Measurements from ENCODE around the gene TDRKH. TPM values are rescaled to one million over a fixed set of nuclear protein-coding genes. Genes with fewer than 3 reads are reported as not detected.

Gene TDRKH
- total RNA-seq, 1 donor from 2014 or later: 6.8 TPM

DNA sequence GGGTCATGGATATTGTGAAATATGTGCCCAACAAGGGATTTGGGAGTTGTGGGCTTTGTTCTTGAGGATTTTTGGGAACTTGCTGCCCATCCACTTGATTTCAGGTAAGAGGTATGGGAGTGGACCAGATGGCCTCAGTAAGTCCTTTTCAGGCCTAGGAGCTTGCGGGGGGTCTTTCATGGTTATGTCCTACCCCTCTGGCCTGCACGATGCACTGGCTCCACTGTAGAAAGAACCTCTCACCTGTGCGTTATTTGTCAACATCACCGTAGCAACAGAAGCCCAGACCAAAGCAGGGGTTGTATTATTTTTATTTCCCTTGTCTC, 60.4 kb downstream of the TDRKH start:
- TF ChIP-seq, protein P1, sequence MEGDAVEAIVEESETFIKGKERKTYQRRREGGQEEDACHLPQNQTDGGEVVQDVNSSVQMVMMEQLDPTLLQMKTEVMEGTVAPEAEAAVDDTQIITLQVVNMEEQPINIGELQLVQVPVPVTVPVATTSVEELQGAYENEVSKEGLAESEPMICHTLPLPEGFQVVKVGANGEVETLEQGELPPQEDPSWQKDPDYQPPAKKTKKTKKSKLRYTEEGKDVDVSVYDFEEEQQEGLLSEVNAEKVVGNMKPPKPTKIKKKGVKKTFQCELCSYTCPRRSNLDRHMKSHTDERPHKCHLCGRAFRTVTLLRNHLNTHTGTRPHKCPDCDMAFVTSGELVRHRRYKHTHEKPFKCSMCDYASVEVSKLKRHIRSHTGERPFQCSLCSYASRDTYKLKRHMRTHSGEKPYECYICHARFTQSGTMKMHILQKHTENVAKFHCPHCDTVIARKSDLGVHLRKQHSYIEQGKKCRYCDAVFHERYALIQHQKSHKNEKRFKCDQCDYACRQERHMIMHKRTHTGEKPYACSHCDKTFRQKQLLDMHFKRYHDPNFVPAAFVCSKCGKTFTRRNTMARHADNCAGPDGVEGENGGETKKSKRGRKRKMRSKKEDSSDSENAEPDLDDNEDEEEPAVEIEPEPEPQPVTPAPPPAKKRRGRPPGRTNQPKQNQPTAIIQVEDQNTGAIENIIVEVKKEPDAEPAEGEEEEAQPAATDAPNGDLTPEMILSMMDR (IDR thresholded peaks at IDR 0.05; ENCODE audit: insufficient read depth, low read length, severe bottlenecking): no peak
- Histone ChIP-seq H3K4me3 (ENCODE audit: low read depth, low read length) (no peak overlapping the region), H3K36me3 (ENCODE audit: control insufficient read depth, insufficient read depth, low read length) (no peaks in the 10 kb centered on the region), H3K27me3 (ENCODE audit: control insufficient read depth, insufficient read depth, low read length) (peaks cover 1% of the 10 kb centered on the region)
- DNase-seq (ENCODE audit: low read depth) (no peak), FAIRE-seq (no peak)

DNA sequence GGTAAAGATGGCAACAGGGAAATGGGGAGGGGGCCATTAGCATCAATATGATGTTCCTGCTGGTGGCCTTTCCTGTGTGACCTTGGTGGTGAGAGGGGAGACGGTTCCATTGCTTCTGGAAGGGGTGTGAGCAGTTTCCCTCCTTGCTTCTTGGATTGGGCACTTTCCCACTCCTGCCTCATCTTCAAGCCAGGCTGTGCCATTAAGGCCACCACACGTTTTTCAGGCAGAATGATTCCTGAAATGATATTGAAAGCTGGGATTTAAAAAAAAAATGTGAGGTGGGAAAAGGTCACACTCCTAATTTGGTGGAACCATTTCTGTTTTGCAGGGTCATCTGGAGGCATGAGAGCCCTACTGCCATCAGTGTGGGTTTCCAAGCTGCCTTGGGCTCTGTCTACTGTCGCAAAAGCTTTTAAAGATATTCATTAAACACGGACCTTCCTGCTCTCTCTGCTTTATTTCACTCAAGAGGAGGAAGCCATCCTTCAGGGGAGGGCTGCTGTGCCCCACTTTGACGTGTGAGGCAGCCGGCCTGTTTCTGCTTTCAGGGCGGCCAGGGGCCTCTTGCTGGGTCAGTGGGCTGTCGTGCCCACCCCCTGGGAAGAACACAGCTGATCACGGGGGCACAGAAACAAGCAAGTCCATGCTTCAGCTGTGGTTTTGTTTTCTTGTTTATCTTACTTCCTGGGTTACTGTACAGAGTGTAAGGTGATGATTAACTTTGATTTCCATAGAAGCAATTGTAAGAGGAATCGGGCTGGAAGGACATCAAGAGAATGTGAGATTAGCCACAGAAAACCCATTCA, 60.9 kb downstream of the TDRKH start:
- FAIRE-seq: no peak
- TF ChIP-seq, protein P1 (IDR thresholded peaks at IDR 0.05; ENCODE audit: insufficient read depth, low read length, severe bottlenecking): no peak
- Histone ChIP-seq H3K4me3 (ENCODE audit: low read depth, low read length) (no peak overlapping the region), H3K36me3 (ENCODE audit: control insufficient read depth, insufficient read depth, low read length) (no peaks in the 10 kb centered on the region), H3K27me3 (ENCODE audit: control insufficient read depth, insufficient read depth, low read length) (peaks cover 1% of the 10 kb centered on the region)
- DNase-seq (ENCODE audit: low read depth): no peak

DNA sequence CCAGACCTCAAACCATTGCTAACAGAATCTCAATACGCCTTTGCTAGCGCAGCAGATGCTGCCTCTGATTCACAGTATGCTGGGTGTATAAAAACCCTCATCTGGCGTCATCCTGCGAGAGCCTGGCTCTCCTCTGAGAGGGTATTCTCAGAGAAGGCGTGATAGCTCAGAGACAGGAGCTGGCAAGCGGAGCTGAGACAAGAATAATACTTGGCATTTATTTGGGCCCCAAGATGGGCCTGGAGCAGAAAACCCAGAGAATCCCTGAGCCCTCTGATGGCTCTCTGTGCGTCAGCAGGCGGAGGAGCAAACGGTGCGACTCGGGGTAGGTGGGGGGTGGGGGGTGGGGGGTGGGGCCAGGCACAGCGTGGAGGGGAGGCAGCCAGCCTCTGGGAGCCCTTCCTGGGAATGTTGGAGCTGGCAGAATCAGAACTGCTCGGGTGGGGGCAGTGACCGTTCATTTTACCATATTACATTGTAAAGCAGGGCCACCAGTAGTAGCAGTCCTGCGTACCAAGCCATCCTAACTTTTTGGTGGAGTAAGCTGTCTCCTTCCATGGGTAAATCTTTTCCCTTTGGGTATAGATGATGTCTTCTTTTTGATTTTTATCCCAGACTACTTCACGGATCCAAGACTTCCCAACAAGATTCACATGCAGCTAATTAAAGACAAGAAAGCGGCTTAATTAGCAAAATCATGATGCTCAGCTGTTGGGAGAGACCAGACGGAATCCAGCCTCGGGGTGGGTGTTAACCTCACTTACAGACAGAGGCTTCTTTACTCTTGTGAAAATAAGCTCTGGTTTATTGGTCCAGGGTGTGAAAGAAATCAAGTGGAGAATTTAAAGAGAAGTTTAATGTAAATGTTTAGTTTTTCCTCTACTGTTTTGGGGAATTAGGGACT, 61.9 kb downstream of the TDRKH start:
- H3K36me3 ChIP-seq (ENCODE audit: control insufficient read depth, insufficient read depth, low read length): no peaks in the 10 kb centered on the region
- H3K27me3 ChIP-seq (ENCODE audit: control insufficient read depth, insufficient read depth, low read length): peaks cover 1% of the 10 kb centered on the region
- no peak overlapping the region for H3K4me3 ChIP-seq (ENCODE audit: low read depth, low read length)
- no peak for FAIRE-seq
- no peak for DNase-seq (ENCODE audit: low read depth)
- TF ChIP-seq, protein P1 (IDR thresholded peaks at IDR 0.05; ENCODE audit: insufficient read depth, low read length, severe bottlenecking): no peak

DNA sequence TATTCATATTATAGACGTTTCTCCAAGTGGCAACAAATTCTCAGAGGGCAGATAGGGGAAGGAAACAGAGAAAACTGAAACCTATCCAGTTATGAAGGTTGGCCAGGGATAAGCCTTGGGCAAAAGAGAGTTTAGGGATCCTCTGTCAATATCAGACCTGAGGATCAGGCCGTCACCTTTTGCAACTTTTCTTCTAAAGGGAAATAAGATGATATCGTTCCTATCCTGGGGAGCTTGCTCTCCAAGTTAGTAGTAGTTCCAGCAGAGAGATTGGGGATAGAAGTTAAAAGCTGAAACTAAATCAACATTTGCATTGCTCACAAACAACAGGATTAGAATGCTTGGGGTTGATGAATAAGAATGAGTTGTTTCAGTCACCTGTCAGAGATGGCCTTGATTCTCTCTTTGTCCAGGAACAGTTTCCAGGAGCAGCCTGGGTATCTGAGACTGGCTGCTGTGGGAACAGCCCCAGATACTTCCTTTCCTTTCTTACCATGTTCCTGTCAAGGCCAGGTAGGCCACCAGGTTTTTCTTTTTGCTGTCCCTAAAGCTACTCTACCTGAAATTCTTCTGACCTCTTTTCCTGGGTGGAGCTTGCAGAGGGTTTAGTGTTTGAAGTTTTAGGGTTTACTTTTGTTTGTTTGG, 66.5 kb downstream of the TDRKH start:
- peak; percentile 68 for DNase-seq (ENCODE audit: low read depth)
- no peaks in the 10 kb centered on the region for H3K36me3 ChIP-seq (ENCODE audit: control insufficient read depth, insufficient read depth, low read length)
- H3K4me3 ChIP-seq (ENCODE audit: low read depth, low read length): no peak overlapping the region
- TF ChIP-seq, protein P1 (IDR thresholded peaks at IDR 0.05; ENCODE audit: insufficient read depth, low read length, severe bottlenecking): no peak
- H3K27me3 ChIP-seq (ENCODE audit: control insufficient read depth, insufficient read depth, low read length): peaks cover 20% of the 10 kb centered on the region
- FAIRE-seq: no peak

Other genes with a start within 250 kb of the TDRKH start
- gene SNX27, start 178.4 kb downstream of the TDRKH start, total RNA-seq: 20.0 and 23.9 TPM in 2 replicates
- not detected in 2 replicates for gene CELF3, start 73.7 kb downstream of the TDRKH start, total RNA-seq
- gene RIIAD1, start 69.0 kb downstream of the TDRKH start, total RNA-seq: not detected in 2 replicates
- 83.2 and 110 TPM in 2 replicates for gene MRPL9, start 27.0 kb downstream of the TDRKH start, total RNA-seq
- gene LINGO4, start 14.9 kb upstream of the TDRKH start, total RNA-seq: under 0.01 TPM in 1 of 2 replicates, not detected in the other
- 0.26 and 2.8 TPM in 2 replicates for gene RORC, start 41.3 kb upstream of the TDRKH start, total RNA-seq
- gene C2CD4D, start 49.3 kb upstream of the TDRKH start, total RNA-seq: not detected in 2 replicates
- not detected in 2 replicates for gene THEM5, start 63.2 kb upstream of the TDRKH start, total RNA-seq
- gene THEM4, start 119.0 kb upstream of the TDRKH start, total RNA-seq: 6.7 and 9.7 TPM in 2 replicates
- gene S100A10, start 203.4 kb upstream of the TDRKH start, total RNA-seq: 120 and 212 TPM in 2 replicates
- 58.7 and 151 TPM in 2 replicates for gene S100A11, start 246.5 kb upstream of the TDRKH start, total RNA-seq